GM18951 (cell line): Measurements from ENCODE around the gene ATF6.

Source experiments
- POLR2A ChIP-seq: IDR thresholded peaks from 4 replicates; pipeline ENCODE4 v1.6.1; 2011; ENCODE audit warnings: mild to moderate bottlenecking; ENCODE audit not compliant: insufficient read length, insufficient read depth; ENCODE audit errors: extremely low read depth
- in situ Hi-C: fragments of 300-500 bp; cut with MboI; formaldehyde crosslinking; loops from one replicate; pipeline ENCODE4 v1.12.0; 2022; ENCODE audit warnings: low sequenced_read_pairs, mixed read lengths, inconsistent platforms; ENCODE audit not compliant: unreplicated experiment

ATF6 gene

GRCh38 chr1:161982507-161982895, 216.4 kb downstream of the ATF6 start:
- in situ Hi-C loops: no loop called here
- TF ChIP-seq POLR2A: no peak

GRCh38 chr1:161982917-161983316, 216.8 kb downstream of the ATF6 start:
- no peak for TF ChIP-seq POLR2A
- in situ Hi-C loops: no loop called here

GRCh38 chr1:161983725-161984124, 217.6 kb downstream of the ATF6 start:
- no peak for TF ChIP-seq POLR2A
- in situ Hi-C loops: no loop called here

- in situ Hi-C loops: no loop called here
Observed at GRCh38 chr1:161985301-161985822, 219.2 kb downstream of the ATF6 start.

DNA sequence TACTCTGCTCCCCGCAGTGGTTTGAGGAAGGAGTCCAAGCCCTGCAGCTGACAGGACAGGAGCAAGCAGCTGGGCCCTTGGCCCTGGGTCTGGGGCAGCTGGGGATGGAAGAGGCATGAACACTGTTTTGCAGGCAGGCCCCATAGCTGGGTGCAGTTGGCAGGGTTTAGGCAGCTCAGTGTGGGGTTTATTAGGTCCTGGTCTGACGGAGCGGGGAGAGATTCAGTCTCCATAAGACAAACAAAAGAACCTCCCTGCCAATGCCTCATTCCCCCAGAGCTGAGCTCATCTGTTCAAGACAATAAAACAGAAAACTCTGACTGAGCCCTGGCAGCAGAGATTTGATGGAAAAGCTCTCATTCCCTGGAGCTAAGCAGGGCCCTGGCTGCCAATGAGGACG, 220.2 kb downstream of the ATF6 start:
- TF ChIP-seq POLR2A: no peak
- in situ Hi-C loops: no loop called here

More at GRCh38 chr1:161985301-161985822, 219.2 kb downstream of the ATF6 start:
- no peak for TF ChIP-seq POLR2A

GRCh38 chr1:161987303-161987702, 221.2 kb downstream of the ATF6 start:
- in situ Hi-C loops: no loop called here
- TF ChIP-seq POLR2A: no peak

GRCh38 chr1:161987872-161988271, 221.8 kb downstream of the ATF6 start:
- TF ChIP-seq POLR2A: no peak
- in situ Hi-C loops: no loop called here

DNA sequence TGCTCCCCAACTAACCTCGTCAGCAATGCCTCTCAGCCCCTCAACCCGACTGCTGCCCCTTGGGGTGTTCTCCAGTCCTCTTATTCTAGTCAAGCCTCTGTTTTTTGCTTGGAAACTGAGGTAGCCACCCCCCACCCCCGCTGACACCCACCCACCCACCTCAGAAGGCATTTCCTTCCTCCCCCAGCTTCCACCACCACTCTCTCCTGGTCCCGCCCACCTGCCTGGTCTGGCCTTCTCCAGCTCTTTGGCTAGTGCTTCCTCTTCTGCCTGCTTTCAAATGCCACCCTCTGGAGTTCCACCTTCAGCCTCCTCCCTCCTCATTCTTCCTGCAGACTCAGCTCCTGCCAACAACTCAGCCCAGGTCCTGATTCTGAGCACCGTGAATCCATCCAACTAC, 222.3 kb downstream of the ATF6 start:
- in situ Hi-C loops: no loop called here
- no peak for TF ChIP-seq POLR2A

GRCh38 chr1:161989108-161989507, 223.0 kb downstream of the ATF6 start:
- TF ChIP-seq POLR2A: no peak
- in situ Hi-C loops: no loop called here

DNA sequence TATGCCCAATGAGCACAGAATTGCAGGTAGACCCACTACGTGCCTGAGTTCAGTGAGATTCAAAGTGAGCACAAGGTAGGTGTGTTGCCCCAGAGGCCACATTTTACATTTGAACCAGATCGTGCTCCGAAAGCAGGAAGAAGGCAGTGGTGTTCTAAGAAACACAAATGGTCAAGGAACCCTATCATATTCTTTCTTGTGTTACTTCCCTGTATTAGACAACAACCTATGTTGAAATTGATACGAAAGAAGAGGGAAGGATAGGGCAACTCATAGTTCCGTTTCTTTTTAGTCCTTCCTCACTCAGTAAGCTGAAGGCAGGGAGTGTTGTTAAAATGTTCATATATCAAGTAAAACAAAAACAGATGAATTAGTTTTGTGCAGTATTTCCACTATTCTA, 223.7 kb downstream of the ATF6 start:
- in situ Hi-C loops: no loop called here
- TF ChIP-seq POLR2A: no peak

DNA sequence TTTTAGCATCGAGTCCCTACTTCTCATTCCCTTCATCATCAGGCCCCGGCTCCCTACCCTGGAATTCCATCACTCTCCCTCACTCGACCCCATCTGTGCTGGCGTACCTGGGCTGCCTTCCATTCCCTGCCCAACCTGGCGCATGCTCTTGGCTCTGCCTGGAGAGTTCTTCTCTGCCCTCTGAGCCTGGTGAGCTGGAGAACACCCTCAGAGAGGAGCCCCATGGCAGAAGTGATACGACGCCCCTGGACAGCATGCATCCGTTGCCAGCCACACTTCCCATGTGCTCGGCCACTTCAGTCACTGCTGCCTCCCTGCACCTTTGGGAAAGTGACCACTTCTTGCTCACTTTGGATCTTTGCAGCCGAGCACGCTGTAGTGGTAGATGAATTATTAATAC, 227.5 kb downstream of the ATF6 start:
- in situ Hi-C loops: no loop called here
- no peak for TF ChIP-seq POLR2A

DNA sequence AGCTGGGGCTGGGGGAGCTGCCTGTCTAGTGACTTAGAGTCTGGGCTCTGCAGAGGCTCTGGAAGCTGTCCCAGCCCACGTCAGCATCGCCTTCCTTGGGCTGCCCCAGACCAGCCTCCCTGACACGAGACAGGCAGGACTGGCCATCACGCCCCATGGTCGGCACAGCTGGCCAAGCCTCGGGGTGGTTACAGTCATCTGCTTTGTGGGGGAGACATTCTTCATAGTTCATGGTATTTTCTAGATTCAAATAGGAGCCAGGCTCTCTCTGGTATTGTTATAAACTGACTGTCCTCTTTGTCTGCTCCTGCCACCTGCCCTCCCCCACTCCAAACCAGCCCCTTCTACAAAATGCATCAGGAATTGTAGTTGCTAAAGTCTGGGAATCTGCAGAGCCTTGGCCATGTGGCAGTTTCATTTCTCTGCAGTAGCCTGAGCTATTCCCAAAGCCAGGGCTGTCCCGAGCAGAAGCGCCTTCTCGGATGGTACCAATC, 228.1 kb downstream of the ATF6 start:
- no peak for TF ChIP-seq POLR2A
- in situ Hi-C loops: no loop called here

DNA sequence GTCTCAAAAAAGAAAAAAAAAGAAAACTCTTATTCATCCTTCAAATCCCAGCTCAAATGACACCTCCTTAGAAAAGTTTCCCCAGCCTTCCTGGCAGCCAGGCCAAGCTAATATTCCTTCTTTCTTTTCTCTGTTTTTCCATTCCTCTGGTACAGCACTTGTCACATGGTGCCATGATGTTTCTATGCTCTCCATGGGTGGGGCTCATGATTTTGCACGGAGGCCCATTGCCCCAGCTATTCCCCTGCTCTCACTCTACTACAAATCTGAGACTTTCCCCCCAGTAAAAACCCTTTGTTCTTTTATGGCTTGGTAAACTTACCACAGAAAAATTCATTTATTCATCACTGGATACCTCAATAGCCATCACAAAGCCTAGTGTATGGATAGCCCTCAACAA, 231.0 kb downstream of the ATF6 start:
- no peak for TF ChIP-seq POLR2A
- in situ Hi-C loops: no loop called here

- TF ChIP-seq POLR2A: no peak
- in situ Hi-C loops: no loop called here
Observed at GRCh38 chr1:161998811-161999210, 232.7 kb downstream of the ATF6 start.

GRCh38 chr1:161999301-162000052, 233.4 kb downstream of the ATF6 start:
- in situ Hi-C loops: no loop called here
- TF ChIP-seq POLR2A: no peak

DNA sequence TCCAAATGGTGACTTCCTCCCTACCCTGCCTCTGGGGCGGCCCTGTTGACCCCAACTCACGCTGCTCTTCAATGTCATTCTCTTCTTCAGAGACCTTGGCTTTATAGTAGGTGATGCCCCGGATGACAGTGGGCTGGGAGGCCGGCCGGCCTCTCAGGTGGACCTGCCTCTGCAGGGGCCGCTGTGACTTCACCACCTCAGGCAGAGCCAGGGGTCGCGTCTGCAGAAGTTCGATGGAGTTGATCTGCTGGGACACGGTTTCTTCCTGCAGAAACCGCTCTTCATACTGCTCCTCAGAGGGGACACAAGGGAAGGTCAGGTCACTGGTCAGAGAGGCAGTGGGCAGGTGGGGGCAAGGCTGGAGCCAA, 233.9 kb downstream of the ATF6 start:
- no peak for TF ChIP-seq POLR2A
- in situ Hi-C loops: no loop called here
